ENCODE measurements around the gene DRG2.

Gene DRG2

GRCh38 chr17:18139949-18140348, 52.2 kb downstream of the DRG2 start:
- no peak overlapping the region for H3K4me2 ChIP-seq (ENCODE audit: low read depth, low read length, poor library complexity, severe bottlenecking)
- H3K36me3 ChIP-seq (ENCODE audit: insufficient read depth, low read length): no peaks in the 10 kb centered on the region
- H3K4me1 ChIP-seq (ENCODE audit: insufficient read depth, low read length, poor library complexity, severe bottlenecking): no peaks in the 10 kb centered on the region
- H3K79me2 ChIP-seq (ENCODE audit: insufficient read depth, low read length): no peaks in the 10 kb centered on the region
- TF ChIP-seq, protein P1, sequence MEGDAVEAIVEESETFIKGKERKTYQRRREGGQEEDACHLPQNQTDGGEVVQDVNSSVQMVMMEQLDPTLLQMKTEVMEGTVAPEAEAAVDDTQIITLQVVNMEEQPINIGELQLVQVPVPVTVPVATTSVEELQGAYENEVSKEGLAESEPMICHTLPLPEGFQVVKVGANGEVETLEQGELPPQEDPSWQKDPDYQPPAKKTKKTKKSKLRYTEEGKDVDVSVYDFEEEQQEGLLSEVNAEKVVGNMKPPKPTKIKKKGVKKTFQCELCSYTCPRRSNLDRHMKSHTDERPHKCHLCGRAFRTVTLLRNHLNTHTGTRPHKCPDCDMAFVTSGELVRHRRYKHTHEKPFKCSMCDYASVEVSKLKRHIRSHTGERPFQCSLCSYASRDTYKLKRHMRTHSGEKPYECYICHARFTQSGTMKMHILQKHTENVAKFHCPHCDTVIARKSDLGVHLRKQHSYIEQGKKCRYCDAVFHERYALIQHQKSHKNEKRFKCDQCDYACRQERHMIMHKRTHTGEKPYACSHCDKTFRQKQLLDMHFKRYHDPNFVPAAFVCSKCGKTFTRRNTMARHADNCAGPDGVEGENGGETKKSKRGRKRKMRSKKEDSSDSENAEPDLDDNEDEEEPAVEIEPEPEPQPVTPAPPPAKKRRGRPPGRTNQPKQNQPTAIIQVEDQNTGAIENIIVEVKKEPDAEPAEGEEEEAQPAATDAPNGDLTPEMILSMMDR (conservative IDR thresholded peaks at IDR 0.05; ENCODE audit: low read length): peak; percentile 37
- no peak for TF ChIP-seq EZH2phosphoT487 (IDR thresholded peaks at IDR 0.05; ENCODE audit: borderline replicate concordance)
- no peak overlapping the region for H2AFZ ChIP-seq (ENCODE audit: low read length)
- no peaks in the 10 kb centered on the region for H3F3A ChIP-seq (ENCODE audit: low read depth)
- no peaks in the 10 kb centered on the region for H3K9me3 ChIP-seq (ENCODE audit: insufficient read depth, low read depth, low read length)
- H3K9me2 ChIP-seq (replicated peaks; ENCODE audit: low read depth, low read length): no peaks in the 10 kb centered on the region
- no peak overlapping the region for H3K9ac ChIP-seq (ENCODE audit: low read depth, low read length, poor library complexity, severe bottlenecking)
- H3K4me3 ChIP-seq (ENCODE audit: low read length, poor library complexity, severe bottlenecking): no peak overlapping the region
- H3K27me3 ChIP-seq (ENCODE audit: insufficient read depth, low read length, poor library complexity, severe bottlenecking): no peaks in the 10 kb centered on the region
- no peaks in the 10 kb centered on the region for H4K20me1 ChIP-seq (ENCODE audit: insufficient read depth, low read length, poor library complexity, severe bottlenecking)

DNA sequence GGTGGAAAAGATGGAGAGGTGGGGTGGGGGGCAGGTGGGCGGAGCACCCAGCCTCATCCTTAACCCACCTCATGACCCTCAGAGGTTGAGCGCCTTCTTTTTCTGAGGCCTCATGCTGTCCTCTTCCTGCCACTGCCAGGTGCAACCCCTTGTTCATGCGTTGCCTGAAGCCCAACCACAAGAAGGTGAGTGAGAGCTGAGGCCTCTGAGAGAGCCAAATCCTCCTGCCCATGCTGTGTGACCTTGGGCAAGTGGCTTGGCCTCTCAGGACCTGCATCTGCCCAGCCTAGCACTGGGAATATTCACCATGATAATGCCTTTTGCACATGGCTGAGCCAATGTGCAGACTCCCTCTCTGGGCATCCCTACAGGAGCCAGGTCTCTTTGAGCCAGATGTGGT, 52.9 kb downstream of the DRG2 start:
- no peaks in the 10 kb centered on the region for H3K79me2 ChIP-seq (ENCODE audit: insufficient read depth, low read length)
- no peak for TF ChIP-seq EZH2phosphoT487 (IDR thresholded peaks at IDR 0.05; ENCODE audit: borderline replicate concordance)
- TF ChIP-seq, protein P1 (conservative IDR thresholded peaks at IDR 0.05; ENCODE audit: low read length): no peak
- no peak overlapping the region for H3K4me2 ChIP-seq (ENCODE audit: low read depth, low read length, poor library complexity, severe bottlenecking)
- no peak overlapping the region for H2AFZ ChIP-seq (ENCODE audit: low read length)
- H3F3A ChIP-seq (ENCODE audit: low read depth): no peaks in the 10 kb centered on the region
- no peaks in the 10 kb centered on the region for H4K20me1 ChIP-seq (ENCODE audit: insufficient read depth, low read length, poor library complexity, severe bottlenecking)
- H3K9me3 ChIP-seq (ENCODE audit: insufficient read depth, low read depth, low read length): no peaks in the 10 kb centered on the region
- no peak overlapping the region for H3K9ac ChIP-seq (ENCODE audit: low read depth, low read length, poor library complexity, severe bottlenecking)
- no peak overlapping the region for H3K4me3 ChIP-seq (ENCODE audit: low read length, poor library complexity, severe bottlenecking)
- no peaks in the 10 kb centered on the region for H3K27me3 ChIP-seq (ENCODE audit: insufficient read depth, low read length, poor library complexity, severe bottlenecking)
- no peaks in the 10 kb centered on the region for H3K36me3 ChIP-seq (ENCODE audit: insufficient read depth, low read length)
- H3K9me2 ChIP-seq (replicated peaks; ENCODE audit: low read depth, low read length): no peaks in the 10 kb centered on the region
- H3K4me1 ChIP-seq (ENCODE audit: insufficient read depth, low read length, poor library complexity, severe bottlenecking): no peaks in the 10 kb centered on the region

- Histone ChIP-seq H3K4me1 (ENCODE audit: insufficient read depth, low read length, poor library complexity, severe bottlenecking) (no peaks in the 10 kb centered on the region), H3K4me3 (ENCODE audit: low read length, poor library complexity, severe bottlenecking) (no peak overlapping the region), H3K9me2 (replicated peaks; ENCODE audit: low read depth, low read length) (no peaks in the 10 kb centered on the region), H3K79me2 (ENCODE audit: insufficient read depth, low read length) (no peaks in the 10 kb centered on the region), H3K27me3 (ENCODE audit: insufficient read depth, low read length, poor library complexity, severe bottlenecking) (no peaks in the 10 kb centered on the region), H3F3A (ENCODE audit: low read depth) (no peaks in the 10 kb centered on the region), H3K36me3 (ENCODE audit: insufficient read depth, low read length) (no peaks in the 10 kb centered on the region), H3K9ac (ENCODE audit: low read depth, low read length, poor library complexity, severe bottlenecking) (no peak overlapping the region), H4K20me1 (ENCODE audit: insufficient read depth, low read length, poor library complexity, severe bottlenecking) (no peaks in the 10 kb centered on the region), H3K9me3 (ENCODE audit: insufficient read depth, low read depth, low read length) (no peaks in the 10 kb centered on the region), H2AFZ (ENCODE audit: low read length) (no peak overlapping the region), H3K4me2 (ENCODE audit: low read depth, low read length, poor library complexity, severe bottlenecking) (no peak overlapping the region)
- TF ChIP-seq, protein P1 (conservative IDR thresholded peaks at IDR 0.05; ENCODE audit: low read length): peak; percentile 77
- no peak for TF ChIP-seq EZH2phosphoT487 (IDR thresholded peaks at IDR 0.05; ENCODE audit: borderline replicate concordance)
Measured at GRCh38 chr17:18141210-18141803, 53.6 kb downstream of the DRG2 start.
